Measurements from ENCODE around the gene SAFB2. TPM values are rescaled to one million over a fixed set of nuclear protein-coding genes. Genes with fewer than 3 reads are reported as not detected.

SAFB2 gene
- total and polyA plus RNA-seq, 2 donors (not counting 1 experiment from before 2014, with no cell fraction given), result 76.5 to 242 TPM

- Histone ChIP-seq H3K4me3 (ENCODE audit: control extremely low read depth in 1 of 5, extremely low read depth in 1 of 5, insufficient read depth in 1 of 5, low read depth in 2 of 5, low read length in 4 of 5) (peak overlapping the region; percentile 79 to 98 (median 98)), H3K27ac (ENCODE audit: low read length in 2 of 2) (peak overlapping the region; percentile 91 to 92), H4K20me1 (ENCODE audit: control insufficient read depth, insufficient read depth, low read length, poor library complexity, severe bottlenecking) (peaks cover 81% of the 10 kb centered on the region), H3K4me2 (replicated peaks; ENCODE audit: low read depth, low read length, poor library complexity, severe bottlenecking) (peak overlapping the region; percentile 90), H3K27me3 (replicated peaks in 1 of 4; ENCODE audit: control extremely low read depth in 1 of 4, control insufficient read depth in 3 of 4, insufficient read depth in 4 of 4, low read length in 3 of 4) (no peaks in the 10 kb centered on the region), H3K4me1 (ENCODE audit: control insufficient read depth in 2 of 2, insufficient read depth in 2 of 2, low read length in 2 of 2) (peaks cover 47 to 55% of the 10 kb centered on the region in 2 donors), H2AFZ (ENCODE audit: insufficient read depth, low read depth, low read length, poor library complexity, severe bottlenecking) (peak overlapping the region; percentile 71), H3K79me2 (ENCODE audit: control insufficient read depth, insufficient read depth, low read length) (peaks cover 93% of the 10 kb centered on the region), H3K9me3 (ENCODE audit: control extremely low read depth in 1 of 3, control insufficient read depth in 2 of 3, insufficient read depth in 1 of 3, low read length in 2 of 3) (no peaks in the 10 kb centered on the region), H3K9ac (ENCODE audit: low read length) (peak overlapping the region; percentile 99), H3K36me3 (replicated peaks in 1 of 2; ENCODE audit: control extremely low read depth in 1 of 2, control insufficient read depth in 1 of 2, extremely low read depth in 1 of 2, insufficient read depth in 2 of 2, low read length in 1 of 2) (peaks cover 4 to 56% of the 10 kb centered on the region in 2 experiments)
- POLR2A ChIA-PET, result interaction anchor here (0.8 to 2.0 kb wide), 2 partner anchors 65 to 897 kb away, joined by 10 to 13 read pairs; no protein-coding TSS in a partner anchor
- Mint-ChIP-seq H3K4me3 (peak overlapping the region; percentile 99), H3K4me1 (peaks cover 69% of the 10 kb centered on the region), H3K27ac (peak overlapping the region; percentile 98), H3K9me3 (ENCODE audit: insufficient read depth) (no peaks in the 10 kb centered on the region), H3K27me3 (no peaks in the 10 kb centered on the region)
- CTCF ChIA-PET, result interaction anchor here (0.6 to 2.2 kb wide), 4 partner anchors 11 to 69 kb away, joined by 3 to 6 read pairs (median 3); partner anchors contain the start of gene RPL36
- no peak for ATAC-seq (ENCODE audit: low read depth)
- no peak for DNase-seq
- WGBS (ENCODE audit: insufficient coverage), result 61% methylated on average over 11 of the region's 14 CpGs
- intact Hi-C loops (cut with micrococcal nuclease), result loop anchor here (10.0 kb wide), 2 partner anchors 487 to 1147 kb away; partner anchors contain the start of gene HDGFL2
- TF ChIP-seq EZH2 (IDR thresholded peaks at IDR 0.05; ENCODE audit: borderline replicate concordance, insufficient read depth, low read depth, low read length, poor library complexity, severe bottlenecking), result no peak
- no peak for TF ChIP-seq CTCF (IDR thresholded peaks at IDR 0.05)
Observed at GRCh38 chr19:5621311-5621944, 1.1 kb downstream of the SAFB2 start.

- H3K27ac Mint-ChIP-seq, result no peak overlapping the region
- peak overlapping the region; percentile 99 for H3K4me3 Mint-ChIP-seq
- H3K4me1 ChIP-seq (ENCODE audit: control insufficient read depth in 2 of 2, insufficient read depth in 2 of 2, low read length in 2 of 2), result peaks cover 33 to 40% of the 10 kb centered on the region in 2 donors
- peaks cover 0 to 56% of the 10 kb centered on the region in 2 experiments for H3K36me3 ChIP-seq (replicated peaks in 1 of 2; ENCODE audit: control extremely low read depth in 1 of 2, control insufficient read depth in 1 of 2, extremely low read depth in 1 of 2, insufficient read depth in 2 of 2, low read length in 1 of 2)
- intact Hi-C loops (cut with micrococcal nuclease), result loop anchor here (10.0 kb wide), 2 partner anchors 485 to 1145 kb away; partner anchors contain the start of gene HDGFL2
- H3K27me3 Mint-ChIP-seq, result no peaks in the 10 kb centered on the region
- peaks cover 93% of the 10 kb centered on the region for H3K79me2 ChIP-seq (ENCODE audit: control insufficient read depth, insufficient read depth, low read length)
- H3K4me3 ChIP-seq (ENCODE audit: control extremely low read depth in 1 of 5, extremely low read depth in 1 of 5, insufficient read depth in 1 of 5, low read depth in 2 of 5, low read length in 4 of 5), result no peak overlapping the region
- peak overlapping the region; percentile 90 for H3K4me2 ChIP-seq (replicated peaks; ENCODE audit: low read depth, low read length, poor library complexity, severe bottlenecking)
- DNase-seq (no peak), ATAC-seq (ENCODE audit: low read depth) (no peak)
- TF ChIP-seq CTCF (IDR thresholded peaks at IDR 0.05) (no peak), EZH2 (IDR thresholded peaks at IDR 0.05; ENCODE audit: borderline replicate concordance, insufficient read depth, low read depth, low read length, poor library complexity, severe bottlenecking) (no peak)
- H3K27me3 ChIP-seq (replicated peaks in 1 of 4; ENCODE audit: control extremely low read depth in 1 of 4, control insufficient read depth in 3 of 4, insufficient read depth in 4 of 4, low read length in 3 of 4), result no peaks in the 10 kb centered on the region
- H2AFZ ChIP-seq (ENCODE audit: insufficient read depth, low read depth, low read length, poor library complexity, severe bottlenecking), result no peak overlapping the region
- no peak overlapping the region for H3K9ac ChIP-seq (ENCODE audit: low read length)
- no peaks in the 10 kb centered on the region for H3K9me3 Mint-ChIP-seq (ENCODE audit: insufficient read depth)
- peaks cover 54% of the 10 kb centered on the region for H3K4me1 Mint-ChIP-seq
- WGBS (ENCODE audit: insufficient coverage), result 87% methylated on average over 3 of the region's 3 CpGs
- peaks cover 76% of the 10 kb centered on the region for H4K20me1 ChIP-seq (ENCODE audit: control insufficient read depth, insufficient read depth, low read length, poor library complexity, severe bottlenecking)
- H3K9me3 ChIP-seq (ENCODE audit: control extremely low read depth in 1 of 3, control insufficient read depth in 2 of 3, insufficient read depth in 1 of 3, low read length in 2 of 3), result no peaks in the 10 kb centered on the region
- POLR2A ChIA-PET, result no interaction called here
- H3K27ac ChIP-seq (ENCODE audit: low read length in 2 of 2), result no peak overlapping the region
- CTCF ChIA-PET, result interaction anchor here (1.1 to 1.4 kb wide), 2 partner anchors 9 to 20 kb away, joined by 3 read pairs; no protein-coding TSS in a partner anchor
Observed at GRCh38 chr19:5619946-5620345, 2.6 kb downstream of the SAFB2 start.

Measured in B cell (primary cell).